NCI-H526 treated with DMSO at 0.1 percent for 48 hours (cell line): ENCODE data around the gene ASCC1.
"Not testable (repeated sequence)": the region's sequence is repeated elsewhere in the genome, so short reads cannot be mapped to it uniquely, and the experiment has no call there.

Experiments used
- DNase-seq: peaks from one replicate; lab custom pipeline; 2025; lab: John Stamatoyannopoulos, UW

The ASCC1 gene

DNA sequence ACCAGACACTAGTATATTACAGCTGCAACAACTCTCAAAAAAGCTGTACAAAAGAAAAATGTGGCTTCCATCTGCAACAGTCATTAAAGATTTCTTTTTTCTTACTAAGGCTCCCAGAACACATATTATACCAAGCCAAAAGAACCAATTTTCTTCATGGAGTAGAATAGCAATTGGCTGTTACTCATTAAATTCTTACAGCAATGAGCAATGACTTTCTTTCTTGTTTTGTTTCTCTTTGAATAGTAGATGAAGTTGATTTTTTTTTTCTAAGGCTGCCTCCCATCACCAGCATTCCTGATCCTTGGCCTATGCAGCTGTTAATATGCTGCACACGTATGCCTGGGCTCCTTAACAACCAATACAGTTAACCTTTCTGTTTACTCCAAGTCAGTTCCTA, 91.1 kb downstream of the ASCC1 start:
- DNase-seq: no peak

DNA sequence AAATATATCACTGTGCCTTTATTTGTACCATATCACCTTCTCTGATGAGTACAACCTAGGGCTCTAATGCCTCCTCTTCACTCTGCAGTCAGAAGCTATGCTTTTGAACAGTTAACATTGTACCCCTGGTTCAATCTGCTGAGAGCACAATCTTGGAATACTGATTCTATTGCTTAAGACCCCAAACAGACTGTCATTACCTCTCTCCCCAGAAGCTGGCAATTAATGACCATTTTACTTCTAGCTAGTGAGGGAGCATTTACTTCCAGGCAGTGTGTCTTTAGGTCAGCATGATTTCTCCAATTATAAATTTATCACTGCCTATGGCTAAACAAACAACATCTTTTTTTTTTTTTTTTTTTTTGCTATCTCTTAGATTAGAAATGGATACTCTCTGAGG, 91.7 kb downstream of the ASCC1 start:
- no peak for DNase-seq

DNA sequence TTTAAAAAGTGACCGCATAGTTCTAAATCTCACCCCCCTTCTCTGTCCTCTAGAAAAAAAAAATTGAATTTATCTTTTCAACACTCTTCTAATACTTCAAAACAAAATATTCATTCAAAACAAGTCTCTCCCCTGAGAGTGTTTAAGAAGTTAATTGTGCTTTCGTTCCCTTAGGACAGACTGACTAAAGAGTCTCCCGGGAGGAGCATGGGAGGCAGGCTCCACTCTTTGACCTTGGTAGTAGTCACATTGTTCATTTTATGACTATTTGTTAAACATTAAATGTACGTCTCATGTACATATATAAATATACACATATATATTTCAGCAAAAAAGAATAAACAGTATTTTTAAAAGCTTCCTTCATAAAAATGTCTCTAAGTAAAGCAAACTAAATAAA, 92.5 kb downstream of the ASCC1 start:
- DNase-seq: no peak

DNA sequence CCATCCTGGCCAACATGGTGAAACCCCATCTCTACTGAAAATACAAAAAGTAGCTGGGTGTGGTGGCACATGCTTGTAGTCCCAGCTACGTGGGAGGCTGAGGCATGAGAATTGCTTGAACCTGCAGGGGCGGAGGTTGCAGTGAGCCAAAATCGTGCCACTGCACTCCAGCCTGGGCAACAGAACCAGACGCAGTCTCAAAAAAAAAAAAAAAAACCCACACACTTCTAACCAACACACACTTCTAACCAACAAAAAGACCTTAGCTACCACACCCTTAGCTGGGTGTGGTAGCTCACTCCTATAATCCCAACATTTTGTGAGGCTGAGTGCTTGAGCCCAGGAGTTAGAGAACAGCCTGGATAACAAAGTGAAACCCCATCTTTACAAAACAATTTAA, 93.9 kb downstream of the ASCC1 start:
- DNase-seq: no peak

DNA sequence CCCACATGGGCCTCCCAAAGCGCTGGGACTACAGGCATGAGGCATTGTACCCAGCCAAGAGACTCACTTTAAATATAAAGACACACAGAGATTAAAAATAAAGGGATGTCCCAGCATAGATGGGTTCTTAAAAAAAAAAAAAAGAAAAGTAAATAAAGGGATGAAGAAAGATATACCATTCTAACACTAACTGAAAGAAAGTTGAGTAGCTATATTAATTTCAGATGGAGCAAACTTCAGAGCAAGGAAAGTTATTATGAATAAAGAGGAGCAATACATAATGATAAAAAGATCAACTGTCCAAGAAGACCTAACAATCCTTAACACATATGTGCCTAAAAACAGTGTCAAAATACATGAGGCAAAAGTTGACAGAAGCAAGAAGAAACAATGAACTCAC, 94.7 kb downstream of the ASCC1 start:
- no peak for DNase-seq

DNA sequence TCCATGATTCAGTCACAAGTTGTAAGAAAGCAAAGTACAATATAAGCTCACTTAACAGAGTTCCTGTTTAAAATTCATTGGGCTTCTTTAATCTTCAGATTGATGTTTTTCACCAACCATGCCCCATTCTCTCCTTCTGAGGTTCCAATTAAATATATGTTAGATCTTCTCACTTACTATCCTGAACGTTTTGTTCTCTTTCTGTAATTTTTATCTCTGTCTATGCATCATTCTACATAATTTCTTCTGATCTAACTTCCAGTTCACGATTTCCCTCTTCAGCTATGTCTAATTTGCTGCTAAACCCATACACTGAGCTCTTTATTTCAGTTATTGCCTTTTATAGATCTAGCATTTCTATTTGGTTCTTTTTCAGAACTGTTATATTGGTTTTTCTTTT, 99.7 kb downstream of the ASCC1 start:
- DNase-seq: no peak

DNA sequence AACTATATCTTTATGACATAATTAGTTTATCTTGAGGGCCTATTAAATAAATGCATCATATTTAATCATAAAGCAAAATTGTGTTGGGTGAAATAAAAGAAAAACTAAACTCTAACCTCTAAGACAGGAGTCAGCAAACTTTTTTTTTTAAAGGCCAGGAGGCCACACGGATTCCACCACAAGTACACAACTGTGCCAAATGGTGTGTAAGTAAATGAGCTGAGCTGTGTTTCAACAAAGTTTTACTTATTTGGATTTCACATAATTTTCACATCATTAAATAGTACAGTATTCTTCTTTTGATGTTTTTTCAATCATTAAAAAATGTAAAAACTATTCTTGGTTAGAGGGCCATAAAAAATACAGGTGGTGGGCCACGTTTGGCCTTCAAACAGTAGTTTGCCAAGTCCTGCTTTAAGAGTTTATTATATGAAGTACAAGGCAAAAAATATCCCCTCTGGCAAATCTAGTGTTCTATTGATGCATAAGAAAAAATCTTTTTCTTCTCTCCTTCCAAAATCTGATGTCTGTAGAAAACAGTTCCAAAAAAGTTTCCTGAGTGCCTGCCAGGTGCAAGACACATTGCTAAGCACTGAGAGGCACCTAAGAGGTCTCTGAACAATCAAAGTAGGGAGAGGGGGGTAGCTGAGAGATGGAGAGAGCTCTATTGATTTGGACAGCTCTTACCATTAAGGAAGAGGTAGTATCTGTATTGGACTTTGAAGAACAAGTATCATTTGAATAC, 101.2 kb downstream of the ASCC1 start:
- DNase-seq: no peak

DNA sequence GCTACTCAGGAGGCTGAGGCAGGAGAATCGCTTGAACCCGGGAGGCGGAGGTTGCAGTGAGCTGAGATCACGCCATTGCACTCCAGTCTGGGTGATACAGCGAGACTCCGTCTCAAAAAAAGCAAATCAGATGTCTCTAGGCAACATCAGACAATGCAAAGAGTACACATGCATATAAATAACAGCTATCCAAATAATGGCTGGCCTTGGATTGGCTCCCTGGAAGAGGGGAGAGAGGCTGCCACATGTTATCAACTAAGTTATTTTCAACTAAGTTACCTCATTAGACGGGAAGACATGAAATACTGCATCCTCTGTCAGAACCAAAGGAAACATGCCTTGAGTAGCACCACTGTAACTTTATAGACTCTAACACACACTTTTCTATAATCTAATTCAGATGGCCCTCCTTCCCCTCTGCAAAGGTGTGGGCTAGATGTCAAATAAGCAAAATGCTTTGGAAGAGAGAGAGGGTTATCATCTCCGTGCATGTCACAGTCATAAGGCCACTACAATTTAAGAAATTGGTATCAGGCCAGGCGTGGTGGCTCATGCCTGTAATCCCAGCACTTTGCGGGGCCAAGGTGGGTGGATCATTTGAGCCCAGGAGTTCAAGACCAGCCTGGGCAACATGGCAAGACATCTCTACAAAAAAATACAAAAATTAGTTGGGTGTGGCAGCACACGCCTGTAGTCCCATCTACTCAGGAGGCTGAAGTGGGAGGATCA, 105.2 kb downstream of the ASCC1 start:
- DNase-seq: no peak

DNA sequence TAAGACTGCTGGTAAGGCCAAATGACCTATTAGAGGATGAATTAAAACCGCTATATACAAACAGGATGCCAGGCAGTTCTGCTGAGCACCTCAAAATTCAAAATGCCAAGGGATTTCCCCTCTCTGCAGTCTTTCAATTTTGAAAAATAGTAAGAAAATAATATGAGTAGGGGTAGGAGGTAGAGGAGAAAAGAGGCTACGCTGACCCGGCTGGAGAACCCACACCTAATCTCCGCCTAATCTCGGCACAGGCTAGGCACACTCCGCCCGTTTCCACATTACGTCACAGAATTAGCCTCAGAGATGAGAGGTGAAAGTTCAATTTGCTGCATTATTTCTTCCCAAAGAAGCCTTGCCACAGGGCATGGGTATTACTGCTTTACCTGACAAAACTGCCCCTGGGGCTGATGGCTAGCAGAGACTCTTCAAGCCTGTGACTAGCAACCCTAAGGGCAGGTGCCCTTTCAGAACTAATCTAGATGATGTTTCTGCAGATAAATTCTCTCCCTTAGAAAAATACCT, 106.4 kb downstream of the ASCC1 start:
- no peak for DNase-seq

DNA sequence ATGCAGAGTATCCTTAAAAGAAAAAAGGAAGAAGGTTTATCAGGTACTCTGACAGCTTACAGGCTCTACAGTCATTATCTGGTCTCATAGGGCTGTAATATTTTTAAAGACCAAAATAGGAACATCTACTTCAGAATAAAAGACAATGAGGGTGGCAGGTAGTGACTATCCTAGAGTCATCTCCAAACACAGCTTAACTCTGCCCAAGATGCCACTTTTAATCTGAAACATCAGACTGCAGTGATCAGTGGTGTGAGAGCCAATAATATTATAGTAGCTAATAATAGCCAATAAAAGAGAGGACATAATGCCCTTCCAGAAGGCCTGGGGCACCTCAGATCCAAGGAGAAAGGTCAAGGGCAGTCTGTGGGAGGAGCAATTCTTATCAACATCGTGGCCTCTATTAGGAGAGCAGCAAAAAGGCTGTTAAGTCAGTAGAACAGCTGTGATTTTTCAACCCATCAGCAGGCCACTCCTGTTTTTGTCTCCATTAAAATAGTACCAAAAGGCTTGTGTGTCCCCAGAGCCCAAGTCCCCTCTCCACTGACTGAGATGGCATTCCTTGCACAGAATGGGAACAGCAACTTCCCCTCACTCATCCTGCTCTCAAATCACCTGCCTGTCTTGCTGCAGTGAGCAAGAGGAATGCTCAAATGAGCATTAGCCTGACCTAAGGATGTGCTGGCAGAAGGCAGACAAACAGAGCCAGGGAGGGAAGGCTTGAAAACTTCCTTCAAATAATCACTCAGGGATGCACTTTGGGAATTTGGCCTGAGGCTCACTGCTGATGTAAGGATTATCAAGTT, 107.0 kb downstream of the ASCC1 start:
- no peak for DNase-seq

DNA sequence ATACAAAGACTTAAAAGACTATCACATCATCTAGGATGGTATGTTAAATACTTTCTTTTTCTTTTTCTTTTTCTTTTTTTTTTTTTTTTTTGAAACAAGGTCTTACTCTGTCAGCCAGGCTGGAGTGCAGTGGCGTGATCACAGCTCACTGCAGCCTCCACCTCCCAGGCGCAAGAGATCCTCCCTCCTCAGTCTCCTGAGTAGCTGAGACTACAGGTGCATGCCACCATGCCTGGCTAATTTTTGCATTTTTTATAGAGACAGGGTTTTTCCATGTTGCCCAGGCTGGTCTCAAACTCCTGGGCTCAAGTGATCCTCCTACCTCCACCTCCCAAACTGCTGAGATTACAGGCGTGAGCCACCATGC, 108.1 kb downstream of the ASCC1 start:
- DNase-seq: not testable (repeated sequence)

DNA sequence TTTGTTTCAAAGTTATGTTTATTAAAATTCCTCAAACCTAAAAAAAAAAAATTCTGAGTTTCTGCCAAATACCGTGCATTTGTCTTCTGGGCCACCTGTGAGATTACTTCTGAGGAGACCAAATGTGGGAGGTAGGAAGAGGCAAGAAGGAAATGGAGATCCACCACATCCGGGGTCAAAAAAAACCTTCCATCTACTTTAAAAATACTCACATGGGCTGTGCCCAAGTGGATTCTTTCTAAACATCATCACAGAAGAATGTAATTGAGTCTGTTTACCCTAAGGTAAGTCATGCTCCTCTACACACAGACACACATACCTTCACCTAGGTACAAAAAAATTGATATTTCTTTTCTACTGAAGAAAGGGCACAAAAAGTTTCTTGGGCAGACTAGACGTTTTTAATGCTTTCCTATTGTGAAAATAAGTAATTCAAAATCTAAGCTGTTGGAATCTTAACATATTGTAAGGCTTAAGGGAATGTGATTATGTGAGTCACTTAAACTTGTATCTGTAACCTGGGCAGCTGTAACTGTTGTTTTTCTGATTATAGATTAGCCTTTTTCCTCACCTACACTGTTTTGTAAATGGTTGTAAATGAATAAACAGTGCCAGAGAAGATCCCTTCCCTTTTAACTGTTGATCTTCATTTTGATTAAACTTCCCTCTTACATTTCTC, 108.6 kb downstream of the ASCC1 start:
- no peak for DNase-seq

DNA sequence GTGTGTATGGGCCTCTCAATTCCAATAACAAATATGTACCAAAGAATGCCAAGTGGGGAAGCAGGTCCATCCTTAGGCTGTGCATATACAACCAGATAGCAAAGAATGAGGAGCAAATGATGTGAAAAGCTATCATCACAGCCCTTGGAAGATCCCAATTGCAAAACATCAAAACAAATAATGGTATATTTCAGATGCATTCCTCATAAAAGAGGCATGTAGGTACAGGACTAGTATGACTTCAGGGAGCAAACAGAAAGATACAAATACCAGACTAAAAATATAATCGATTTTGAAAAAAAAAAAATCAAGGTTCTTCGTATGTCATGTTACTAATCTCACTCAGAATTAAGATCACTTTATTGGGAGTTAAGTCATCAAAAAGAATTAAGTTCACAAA, 109.2 kb downstream of the ASCC1 start:
- no peak for DNase-seq

DNA sequence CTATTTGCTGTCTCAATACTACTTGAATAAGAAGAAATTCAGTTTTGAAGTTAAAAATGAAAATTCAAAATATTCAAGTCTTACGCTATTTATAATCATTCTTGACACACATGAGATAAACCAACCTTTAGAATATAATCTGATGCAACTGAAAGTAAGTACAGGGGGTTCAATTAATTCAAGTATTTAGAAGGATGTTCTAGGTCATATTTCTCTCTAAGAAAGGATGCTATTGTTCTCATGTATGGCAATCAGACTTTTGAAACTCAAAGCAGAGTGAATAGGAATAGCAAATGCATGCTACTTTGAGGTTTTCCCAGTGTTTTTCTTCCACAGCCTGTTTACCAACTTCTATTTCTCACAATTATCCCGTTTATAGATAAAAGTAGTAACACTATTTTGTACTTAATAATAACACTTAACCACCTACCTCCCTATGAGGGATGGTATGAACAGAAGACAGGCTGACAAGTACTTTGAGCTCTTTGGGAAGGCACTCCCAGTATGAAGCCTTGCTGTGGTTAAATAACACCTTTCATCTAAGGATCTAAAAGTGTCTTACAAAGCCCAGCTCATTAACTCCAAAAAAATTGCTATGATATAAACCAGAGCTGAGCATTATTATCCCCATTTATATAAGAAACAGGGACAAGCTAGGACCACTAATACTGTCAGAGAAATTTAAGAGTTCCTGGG, 109.8 kb downstream of the ASCC1 start:
- DNase-seq: no peak

DNA sequence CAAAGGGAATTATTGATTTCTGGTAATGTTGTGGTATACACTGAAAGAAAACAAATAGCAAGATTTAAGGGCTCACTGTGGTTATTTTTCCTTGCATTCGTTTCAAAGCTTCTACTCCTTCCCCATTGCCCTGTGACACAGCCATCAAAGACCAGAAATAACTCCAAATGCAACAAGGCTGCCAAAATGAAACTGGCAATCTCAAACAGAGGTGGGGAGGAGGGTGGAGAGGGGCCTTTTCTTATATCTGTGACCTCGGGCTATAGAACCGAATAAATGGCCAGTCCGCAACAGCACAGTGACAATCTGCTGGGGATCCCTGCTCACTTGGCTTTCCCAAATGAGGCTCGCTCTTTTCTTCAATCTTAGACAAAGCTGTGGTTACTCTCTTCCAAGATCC, 110.4 kb downstream of the ASCC1 start:
- DNase-seq: no peak

DNA sequence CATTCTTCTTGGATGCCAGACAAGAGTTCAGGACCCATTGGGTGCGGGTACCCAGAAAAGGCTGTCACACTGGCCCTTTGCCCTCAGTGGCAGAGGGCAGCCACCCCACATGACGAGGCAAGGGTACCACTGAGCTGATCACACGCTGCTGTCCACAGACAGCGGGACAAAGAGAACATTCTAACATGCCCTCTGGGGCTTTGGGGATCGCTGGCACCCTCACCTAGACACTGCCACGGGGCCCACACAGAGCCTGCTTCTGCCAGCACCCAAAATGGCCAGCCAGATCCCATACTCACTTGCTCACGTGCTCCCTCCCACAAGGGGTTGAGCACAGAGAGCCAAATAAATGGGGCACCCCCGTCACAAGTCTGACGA, 111.0 kb downstream of the ASCC1 start:
- DNase-seq: no peak

DNA sequence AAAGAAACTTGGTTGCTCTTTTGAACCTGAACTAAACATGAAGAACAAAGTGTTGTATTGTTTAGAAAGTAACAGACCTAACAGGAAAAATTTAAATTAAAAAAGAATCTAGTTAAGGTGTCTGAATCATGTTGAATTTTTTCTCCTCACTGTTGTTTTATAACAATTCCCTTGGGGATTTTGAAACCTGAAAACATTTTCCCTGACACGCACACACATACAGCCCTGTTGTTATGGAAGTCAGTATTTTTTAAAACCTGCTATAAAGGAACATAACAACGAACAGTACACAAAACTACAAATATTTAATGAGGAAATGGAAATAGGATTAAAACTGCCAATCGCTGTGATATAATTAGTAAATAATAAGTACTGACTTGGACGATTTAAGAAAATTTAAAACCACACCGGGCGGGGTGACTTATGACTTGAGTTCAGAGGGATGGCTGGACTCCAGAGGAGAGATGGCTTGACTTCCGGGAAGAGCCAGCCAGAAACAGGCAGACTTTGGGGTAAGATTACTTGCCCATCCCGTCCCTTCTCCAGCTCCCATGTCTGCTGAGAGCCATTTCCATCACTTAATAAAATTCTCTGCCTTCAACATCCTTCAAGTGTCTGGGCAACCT, 111.5 kb downstream of the ASCC1 start:
- DNase-seq: no peak

DNA sequence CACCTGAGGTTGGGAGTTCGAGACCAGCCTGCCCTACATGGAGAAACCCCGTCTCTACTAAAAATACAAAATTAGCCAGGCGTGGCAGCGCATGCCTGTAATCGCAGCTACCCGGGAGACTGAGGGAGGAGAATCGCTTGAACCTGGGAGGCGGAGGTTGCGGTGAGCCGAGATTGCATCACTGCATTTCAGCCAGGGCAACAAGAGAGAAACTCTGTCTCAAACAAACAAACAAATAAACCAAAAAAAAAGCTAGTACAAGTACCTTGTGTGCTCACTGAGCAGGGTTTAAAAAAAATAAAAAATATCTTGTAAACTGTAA, 116.5 kb downstream of the ASCC1 start:
- DNase-seq: no peak

DNA sequence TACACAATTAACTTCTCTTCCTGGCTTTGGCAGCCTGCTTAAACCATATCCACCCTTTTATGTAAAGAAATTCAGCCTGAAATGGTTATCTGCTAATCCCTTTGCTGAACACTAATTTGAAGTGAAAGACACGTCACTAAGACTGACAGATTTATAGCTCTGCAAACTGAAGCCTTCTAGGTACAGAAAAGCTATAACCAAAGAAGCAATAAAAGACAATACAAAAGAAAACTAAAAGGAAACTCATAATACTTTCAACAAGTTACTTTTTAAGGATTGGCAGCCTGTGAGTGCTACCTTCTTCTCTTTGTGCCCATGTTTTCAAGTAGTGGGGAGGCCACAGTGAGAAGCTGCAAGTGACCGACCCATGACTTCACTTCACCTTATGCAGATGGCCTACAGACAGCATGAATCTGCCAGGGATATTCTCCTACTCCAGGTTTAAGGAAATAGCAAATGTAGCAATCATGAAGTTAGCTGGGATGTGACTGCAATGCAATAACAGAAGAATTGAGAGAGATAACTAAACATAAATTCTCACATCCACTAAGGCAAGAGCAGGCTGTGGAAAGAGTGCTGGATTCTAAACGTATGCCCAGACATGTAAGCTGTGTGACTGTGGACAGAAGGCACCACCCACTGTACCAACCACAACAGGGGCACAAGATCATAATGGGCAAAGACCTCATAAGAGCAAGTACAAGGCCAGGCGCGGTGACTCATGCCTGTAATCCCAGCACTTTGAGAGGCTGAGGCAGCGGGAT, 117.1 kb downstream of the ASCC1 start:
- DNase-seq: no peak

DNA sequence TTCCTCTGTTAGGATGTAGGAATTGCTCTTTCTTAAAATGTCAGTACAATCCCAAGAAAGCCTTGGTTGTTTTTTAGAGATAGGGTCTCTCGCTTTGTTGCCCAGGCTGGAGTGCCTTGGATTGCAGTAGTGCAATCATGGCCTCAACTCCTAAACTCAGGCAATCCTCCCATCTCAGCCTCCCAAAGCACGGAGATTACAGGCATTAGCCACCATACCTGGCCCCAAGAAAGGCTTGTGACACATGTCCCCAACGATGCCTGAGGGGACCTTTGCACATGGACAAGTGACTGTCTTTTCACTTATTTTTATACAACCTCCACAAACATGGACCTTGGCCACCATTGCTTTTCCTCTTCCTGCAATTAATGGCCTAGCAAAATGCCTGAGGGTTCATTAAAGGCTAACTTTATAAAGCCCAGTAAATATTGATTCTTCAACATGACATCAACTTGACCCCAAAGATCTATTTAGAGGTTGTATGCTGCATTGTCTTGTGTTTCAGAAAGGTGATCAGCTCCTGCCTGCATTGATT, 117.7 kb downstream of the ASCC1 start:
- no peak for DNase-seq
